Tibial artery (tissue), 4 donors: ENCODE measurements around the gene FAM3A.
A peak's percentile ranks its signal among the peaks of the same experiment; 100 is the strongest.

Experiments used
- DNase-seq, 2 donors: peaks; one replicate each; pipeline ENCODE4 v3.0.0-alpha.2; 2019
- H3K27ac ChIP-seq, 2 donors: fragments of 200-600 bp; sonication (generic) in 1 of 2; 1 replicate in 1 of 2; 2 replicates in 1 of 2; pipeline ENCODE4 v1.5.1; 2018 to 2019; ENCODE audit warnings: mild to moderate bottlenecking in 1 of 2
- H3K27me3 ChIP-seq, 2 donors: fragments of 200-600 bp; sonication (generic) in 1 of 2; one replicate each; pipeline versions ENCODE4 v1.5.1 to v1.6.0; 2016 to 2019
- H3K36me3 ChIP-seq, 3 donors: fragments of 200-600 bp; sonication (generic) in 2 of 3; one replicate each; pipeline ENCODE4 v1.5.1; 2016 to 2019; ENCODE audit warnings: mild to moderate bottlenecking in 2 of 3
- H3K4me1 ChIP-seq, 4 donors: fragments of 200-600 bp; sonication (generic) in 2 of 4; 1 replicate in 3 of 4; 2 replicates in 1 of 4; pipeline ENCODE4 v1.5.1; 2016 to 2019
- H3K4me3 ChIP-seq, 2 donors: fragments of 200-600 bp; sonication (generic) in 1 of 2; 1 replicate in 1 of 2; 2 replicates in 1 of 2; pipeline ENCODE4 v1.5.1; 2018 to 2019; ENCODE audit warnings: mild to moderate bottlenecking in 2 of 2
- H3K9me3 ChIP-seq, 3 donors: fragments of 200-600 bp; sonication (generic) in 1 of 3; one replicate each; pipeline ENCODE4 v1.5.1; 2016 to 2019
- intact Hi-C: fragments of 100-400 bp; cut with DNase I; formaldehyde crosslinking; loops from one replicate; pipeline ENCODE4 v1.15.0; 2023; ENCODE audit warnings: low total_unique reads
- TF ChIP-seq, protein P1 (sequence below), 2 experiments: fragments of 200-600 bp in 1 of 2; fragments of 450-650 bp in 1 of 2; IDR thresholded peaks; one replicate each; pipeline ENCODE4 v1.5.1; 2017 to 2019; ENCODE audit warnings: antibody characterized with exemption in 2 of 2, mild to moderate bottlenecking in 1 of 2, moderate library complexity in 1 of 2

The FAM3A gene

DNA sequence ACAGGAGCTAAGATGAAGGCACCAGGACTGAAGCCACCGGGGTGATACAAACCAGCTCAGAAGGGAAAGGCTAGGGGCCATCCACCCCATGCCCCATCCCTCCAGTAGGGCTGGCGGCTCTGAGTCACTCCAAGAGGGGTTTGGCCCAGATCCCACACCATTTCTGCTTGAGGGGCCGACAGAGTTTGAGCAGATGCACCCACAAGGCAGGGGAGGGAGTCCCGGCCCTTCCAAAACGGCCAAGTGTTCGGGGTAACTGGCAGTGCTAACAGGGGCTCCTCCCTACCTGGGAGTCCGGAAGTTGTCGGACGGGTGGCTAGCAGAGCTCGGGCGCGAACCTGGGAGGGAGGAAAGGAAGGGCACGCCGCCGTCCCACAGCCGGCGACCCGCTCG is 26.0 kb downstream of the FAM3A start:
- Histone ChIP-seq H3K36me3 (peaks cover 0 to 4% (median 2%) of the 10 kb centered on the region in 3 donors), H3K9me3 (no peaks in the 10 kb centered on the region), H3K27ac (peak overlapping the region; percentile 93 to 94), H3K27me3 (no peaks in the 10 kb centered on the region), H3K4me1 (peaks cover 0 to 36% (median 20%) of the 10 kb centered on the region in 4 donors), H3K4me3 (peak overlapping the region; percentile 77 to 81)
- DNase-seq = no peak
- TF ChIP-seq, protein P1, sequence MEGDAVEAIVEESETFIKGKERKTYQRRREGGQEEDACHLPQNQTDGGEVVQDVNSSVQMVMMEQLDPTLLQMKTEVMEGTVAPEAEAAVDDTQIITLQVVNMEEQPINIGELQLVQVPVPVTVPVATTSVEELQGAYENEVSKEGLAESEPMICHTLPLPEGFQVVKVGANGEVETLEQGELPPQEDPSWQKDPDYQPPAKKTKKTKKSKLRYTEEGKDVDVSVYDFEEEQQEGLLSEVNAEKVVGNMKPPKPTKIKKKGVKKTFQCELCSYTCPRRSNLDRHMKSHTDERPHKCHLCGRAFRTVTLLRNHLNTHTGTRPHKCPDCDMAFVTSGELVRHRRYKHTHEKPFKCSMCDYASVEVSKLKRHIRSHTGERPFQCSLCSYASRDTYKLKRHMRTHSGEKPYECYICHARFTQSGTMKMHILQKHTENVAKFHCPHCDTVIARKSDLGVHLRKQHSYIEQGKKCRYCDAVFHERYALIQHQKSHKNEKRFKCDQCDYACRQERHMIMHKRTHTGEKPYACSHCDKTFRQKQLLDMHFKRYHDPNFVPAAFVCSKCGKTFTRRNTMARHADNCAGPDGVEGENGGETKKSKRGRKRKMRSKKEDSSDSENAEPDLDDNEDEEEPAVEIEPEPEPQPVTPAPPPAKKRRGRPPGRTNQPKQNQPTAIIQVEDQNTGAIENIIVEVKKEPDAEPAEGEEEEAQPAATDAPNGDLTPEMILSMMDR (IDR thresholded peaks at IDR 0.05) = no peak
- intact Hi-C loops = no loop called here

DNA sequence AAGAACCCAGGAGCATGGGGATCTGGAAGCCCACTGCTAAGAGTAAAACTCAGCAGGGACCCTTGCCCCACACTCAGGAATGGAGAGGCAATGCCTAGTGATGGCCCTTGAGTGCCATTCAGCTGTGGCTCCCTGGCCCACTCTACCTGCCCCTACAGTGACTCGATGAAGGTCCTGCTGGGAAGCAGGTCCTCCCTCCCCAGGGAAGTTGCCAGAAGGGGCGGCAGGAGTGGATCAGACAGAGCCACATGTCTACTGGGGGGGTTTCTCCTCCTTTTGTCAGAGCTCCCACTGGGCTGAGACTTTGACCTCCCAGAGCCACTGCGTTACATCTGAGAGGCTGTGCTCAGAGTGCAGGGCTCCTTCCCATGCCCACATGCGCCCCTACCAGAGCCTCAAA is 26.9 kb downstream of the FAM3A start:
- intact Hi-C loops = no loop called here
- no peak for DNase-seq
- peaks cover 0 to 39% (median 21%) of the 10 kb centered on the region in 4 donors for H3K4me1 ChIP-seq

GRCh38 chrX:154488336-154489075 is 27.5 kb downstream of the FAM3A start:
- DNase-seq = no peak
- intact Hi-C loops = no loop called here
- Histone ChIP-seq H3K9me3 (no peaks in the 10 kb centered on the region), H3K36me3 (peaks cover 0 to 18% (median 6%) of the 10 kb centered on the region in 3 donors), H3K4me1 (peaks cover 0 to 39% (median 21%) of the 10 kb centered on the region in 4 donors), H3K27me3 (no peaks in the 10 kb centered on the region), H3K4me3 (no peak overlapping the region), H3K27ac (peak overlapping the region in 1 of 2 donors; percentile 94)
- TF ChIP-seq, protein P1 (IDR thresholded peaks at IDR 0.05) = no peak

More for the DNA sequence above, 26.9 kb downstream of the FAM3A start:
- Histone ChIP-seq H3K36me3 (peaks cover 0 to 12% (median 6%) of the 10 kb centered on the region in 3 donors), H3K4me3 (peak overlapping the region; percentile 77 to 81), H3K27me3 (no peaks in the 10 kb centered on the region), H3K9me3 (no peaks in the 10 kb centered on the region), H3K27ac (peak overlapping the region; percentile 93 to 94)
- TF ChIP-seq, protein P1 (IDR thresholded peaks at IDR 0.05) = no peak

- intact Hi-C loops = no loop called here
- TF ChIP-seq, protein P1 (IDR thresholded peaks at IDR 0.05) = no peak
- H3K36me3 ChIP-seq = peaks cover 0 to 19% (median 6%) of the 10 kb centered on the region in 3 donors
These were observed 28.3 kb downstream of the FAM3A start for GRCh38 chrX:154487518-154488290.

GRCh38 chrX:154486396-154487207 is 29.4 kb downstream of the FAM3A start, which contains the start of gene UBL4A:
UBL4A (minus strand) TSS chrX:154486615; CDS start chrX:154486584, 31 bp downstream.
- H3K4me3 ChIP-seq = peak within 1 kb of the TSS; percentile 76 to 84
- no peaks in the 10 kb centered on the region for H3K27me3 ChIP-seq
- peak within 1 kb of the TSS; percentile 76 to 86 for H3K27ac ChIP-seq
- H3K9me3 ChIP-seq = no peaks in the 10 kb centered on the region
- TF ChIP-seq, protein P1 (IDR thresholded peaks at IDR 0.05) = no peak
- peaks cover 0 to 39% (median 21%) of the 10 kb centered on the region in 4 donors for H3K4me1 ChIP-seq
- H3K36me3 ChIP-seq = peaks cover 0 to 19% (median 6%) of the 10 kb centered on the region in 3 donors
- intact Hi-C loops = no loop called here
- peak; percentile 49 to 83 for DNase-seq

More at GRCh38 chrX:154487518-154488290, 28.3 kb downstream of the FAM3A start:
- DNase-seq = no peak
- Histone ChIP-seq H3K27ac (peak overlapping the region; percentile 76 to 86), H3K4me3 (no peak overlapping the region), H3K4me1 (peaks cover 0 to 39% (median 21%) of the 10 kb centered on the region in 4 donors), H3K27me3 (no peaks in the 10 kb centered on the region), H3K9me3 (no peaks in the 10 kb centered on the region)
